SK-N-MC (cell line): ENCODE measurements around the gene TMEM131.

Source experiments
- DNase-seq: peaks from one replicate; pipeline ENCODE4 v3.0.0-alpha.2; 2011; ENCODE audit warnings: low read depth, low spot score
- H3K27ac ChIP-seq: fragments of 200-600 bp; sonication (generic); 2 replicates; pipeline ENCODE4 v1.5.1; 2016; ENCODE audit warnings: mixed run types
- H3K36me3 ChIP-seq: fragments of 200-600 bp; sonication (generic); 2 replicates; pipeline ENCODE4 v1.6.1; 2017; ENCODE audit warnings: antibody characterized with exemption, low read length, mixed read lengths; ENCODE audit not compliant: insufficient read depth
- H3K4me3 ChIP-seq: fragments of 200-600 bp; sonication (generic); 2 replicates; pipeline ENCODE4 v1.5.1; 2016
- H3K9ac ChIP-seq: fragments of 200-600 bp; sonication (generic); 2 replicates; pipeline ENCODE4 v1.8.0; 2017; ENCODE audit warnings: mixed run types, mixed read lengths; ENCODE audit not compliant: insufficient read length
- H3K9me3 ChIP-seq: fragments of 200-600 bp; sonication (generic); 2 replicates; pipeline ENCODE4 v1.6.1; 2017; ENCODE audit warnings: low read depth, mild to moderate bottlenecking, antibody characterized with exemption, low read length, moderate library complexity, mixed read lengths
- EZH2 ChIP-seq: fragments of 200-600 bp; sonication (generic); IDR thresholded peaks from one replicate; pipeline ENCODE4 v1.6.1; 2017; ENCODE audit warnings: antibody characterized with exemption
- FOXP2 ChIP-seq: optimal IDR thresholded peaks from 2 replicates; pipeline ENCODE3; 2011; ENCODE audit warnings: mild to moderate bottlenecking, moderate library complexity; ENCODE audit not compliant: insufficient read depth; ENCODE audit errors: extremely low read length, control extremely low read depth
- POLR2AphosphoS5 ChIP-seq: IDR thresholded peaks from 2 replicates; pipeline ENCODE4 v1.6.1; 2012; ENCODE audit warnings: mild to moderate bottlenecking, low read depth, low read length, borderline replicate concordance

TMEM131 gene

GRCh38 chr2:97774425-97774824 is 221.3 kb downstream of the TMEM131 start:
- TF ChIP-seq POLR2AphosphoS5 (no peak), EZH2 (no peak), FOXP2 (no peak)
- no peak overlapping the region for H3K9ac ChIP-seq
- no peak for DNase-seq
- H3K36me3 ChIP-seq, result no peaks in the 10 kb centered on the region
- no peak overlapping the region for H3K27ac ChIP-seq
- H3K4me3 ChIP-seq, result no peak overlapping the region
- H3K9me3 ChIP-seq, result no peaks in the 10 kb centered on the region

GRCh38 chr2:97770445-97770844 is 225.3 kb downstream of the TMEM131 start:
- TF ChIP-seq EZH2 (no peak), FOXP2 (no peak), POLR2AphosphoS5 (no peak)
- Histone ChIP-seq H3K4me3 (no peak overlapping the region), H3K9ac (no peak overlapping the region), H3K9me3 (no peaks in the 10 kb centered on the region), H3K36me3 (peaks cover 1% of the 10 kb centered on the region), H3K27ac (no peak overlapping the region)
- DNase-seq, result no peak

GRCh38 chr2:97769711-97770110 is 226.0 kb downstream of the TMEM131 start:
- H3K27ac ChIP-seq, result no peak overlapping the region
- no peak for DNase-seq
- no peaks in the 10 kb centered on the region for H3K9me3 ChIP-seq
- no peak overlapping the region for H3K9ac ChIP-seq
- TF ChIP-seq POLR2AphosphoS5, result no peak
- no peak overlapping the region for H3K4me3 ChIP-seq
- peaks cover 4% of the 10 kb centered on the region for H3K36me3 ChIP-seq

GRCh38 chr2:97769308-97769707 is 226.4 kb downstream of the TMEM131 start:
- TF ChIP-seq EZH2 (no peak), POLR2AphosphoS5 (no peak), FOXP2 (no peak)

GRCh38 chr2:97766567-97766966 is 229.2 kb downstream of the TMEM131 start:
- H3K9me3 ChIP-seq, result no peaks in the 10 kb centered on the region
- no peak overlapping the region for H3K4me3 ChIP-seq
- H3K36me3 ChIP-seq, result peaks cover 4% of the 10 kb centered on the region
- H3K27ac ChIP-seq, result no peak overlapping the region
- no peak for TF ChIP-seq EZH2
- no peak for TF ChIP-seq FOXP2
- no peak for TF ChIP-seq POLR2AphosphoS5
- H3K9ac ChIP-seq, result no peak overlapping the region
- DNase-seq, result no peak

More at GRCh38 chr2:97769308-97769707, 226.4 kb downstream of the TMEM131 start:
- H3K27ac ChIP-seq, result no peak overlapping the region
- H3K9ac ChIP-seq, result no peak overlapping the region
- H3K4me3 ChIP-seq, result no peak overlapping the region
- peaks cover 4% of the 10 kb centered on the region for H3K36me3 ChIP-seq
- no peak for DNase-seq
- H3K9me3 ChIP-seq, result no peaks in the 10 kb centered on the region

GRCh38 chr2:97765933-97766332 is 229.8 kb downstream of the TMEM131 start:
- H3K27ac ChIP-seq, result no peak overlapping the region
- DNase-seq, result no peak
- no peak overlapping the region for H3K4me3 ChIP-seq
- H3K9ac ChIP-seq, result no peak overlapping the region
- H3K9me3 ChIP-seq, result no peaks in the 10 kb centered on the region
- TF ChIP-seq POLR2AphosphoS5 (no peak), FOXP2 (no peak), EZH2 (no peak)
- peaks cover 4% of the 10 kb centered on the region for H3K36me3 ChIP-seq

GRCh38 chr2:97764559-97765263 is 231.0 kb downstream of the TMEM131 start:
- TF ChIP-seq FOXP2 (no peak), EZH2 (no peak), POLR2AphosphoS5 (no peak)
- DNase-seq, result no peak
- no peak overlapping the region for H3K9ac ChIP-seq
- no peak overlapping the region for H3K4me3 ChIP-seq
- no peak overlapping the region for H3K27ac ChIP-seq
- H3K36me3 ChIP-seq, result peaks cover 4% of the 10 kb centered on the region
- H3K9me3 ChIP-seq, result no peaks in the 10 kb centered on the region

GRCh38 chr2:97763176-97763845 is 232.4 kb downstream of the TMEM131 start:
- Histone ChIP-seq H3K36me3 (peaks cover 6% of the 10 kb centered on the region), H3K9ac (no peak overlapping the region), H3K4me3 (no peak overlapping the region), H3K9me3 (no peaks in the 10 kb centered on the region), H3K27ac (no peak overlapping the region)
- DNase-seq, result no peak
- TF ChIP-seq POLR2AphosphoS5, result no peak

- no peak for DNase-seq
- Histone ChIP-seq H3K36me3 (peaks cover 8% of the 10 kb centered on the region), H3K9ac (no peak overlapping the region), H3K9me3 (no peaks in the 10 kb centered on the region), H3K4me3 (no peak overlapping the region), H3K27ac (no peak overlapping the region)
- TF ChIP-seq POLR2AphosphoS5 (no peak), FOXP2 (no peak), EZH2 (no peak)
Measured at GRCh38 chr2:97761192-97761591, 234.6 kb downstream of the TMEM131 start.
